ENCODE data around the gene PCDHGB5. TPM values are rescaled to one million over a fixed set of nuclear protein-coding genes. Genes with fewer than 3 reads are reported as not detected.

PCDHGB5 gene
- total RNA-seq, 2 donors from 2014 or later, result 1.3 to 17.3 TPM

GRCh38 chr5:141369994-141370848 lies 27.5 kb upstream of the PCDHGB5 start, which contains the start of gene PCDHGB3:
Gene PCDHGB3 (plus strand): TSS chr5:141370242. CDS start chr5:141370395, 153 bp downstream.
- Histone ChIP-seq H3K4me3 (ENCODE audit: low read length) (no peak within 1 kb of the TSS), H3K27ac (ENCODE audit: low read depth, low read length) (no peak within 1 kb of the TSS), H3K9ac (ENCODE audit: extremely low read depth, low read length, poor library complexity, severe bottlenecking) (no peak within 1 kb of the TSS), H3K36me3 (ENCODE audit: control insufficient read depth, insufficient read depth, low read length) (no peaks in the 10 kb centered on the region), H3K9me3 (ENCODE audit: control insufficient read depth, low read length) (peaks cover 51% of the 10 kb centered on the region), H3K4me1 (ENCODE audit: control insufficient read depth, insufficient read depth, low read length) (no peaks in the 10 kb centered on the region), H3K27me3 (ENCODE audit: control insufficient read depth, insufficient read depth, low read length, poor library complexity, severe bottlenecking) (no peaks in the 10 kb centered on the region)
- 94 to 95% methylated on average over 32 of the region's 32 CpGs for WGBS, 2 experiments (ENCODE audit: insufficient coverage in 1 of 2, insufficient read length in 1 of 2)
- no peak within 1 kb of the TSS for H3K27ac Mint-ChIP-seq
- peaks cover 44% of the 10 kb centered on the region for H3K36me3 Mint-ChIP-seq (ENCODE audit: low read depth)
- H3K4me3 Mint-ChIP-seq, result peak within 1 kb of the TSS; percentile 40
- peaks cover 62% of the 10 kb centered on the region for H3K9me3 Mint-ChIP-seq
- TF ChIP-seq, protein P1, sequence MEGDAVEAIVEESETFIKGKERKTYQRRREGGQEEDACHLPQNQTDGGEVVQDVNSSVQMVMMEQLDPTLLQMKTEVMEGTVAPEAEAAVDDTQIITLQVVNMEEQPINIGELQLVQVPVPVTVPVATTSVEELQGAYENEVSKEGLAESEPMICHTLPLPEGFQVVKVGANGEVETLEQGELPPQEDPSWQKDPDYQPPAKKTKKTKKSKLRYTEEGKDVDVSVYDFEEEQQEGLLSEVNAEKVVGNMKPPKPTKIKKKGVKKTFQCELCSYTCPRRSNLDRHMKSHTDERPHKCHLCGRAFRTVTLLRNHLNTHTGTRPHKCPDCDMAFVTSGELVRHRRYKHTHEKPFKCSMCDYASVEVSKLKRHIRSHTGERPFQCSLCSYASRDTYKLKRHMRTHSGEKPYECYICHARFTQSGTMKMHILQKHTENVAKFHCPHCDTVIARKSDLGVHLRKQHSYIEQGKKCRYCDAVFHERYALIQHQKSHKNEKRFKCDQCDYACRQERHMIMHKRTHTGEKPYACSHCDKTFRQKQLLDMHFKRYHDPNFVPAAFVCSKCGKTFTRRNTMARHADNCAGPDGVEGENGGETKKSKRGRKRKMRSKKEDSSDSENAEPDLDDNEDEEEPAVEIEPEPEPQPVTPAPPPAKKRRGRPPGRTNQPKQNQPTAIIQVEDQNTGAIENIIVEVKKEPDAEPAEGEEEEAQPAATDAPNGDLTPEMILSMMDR (conservative IDR thresholded peaks at IDR 0.05), result peak; percentile 63
- H3K27me3 Mint-ChIP-seq (ENCODE audit: insufficient read depth), result no peaks in the 10 kb centered on the region
- no peak for DNase-seq
- H3K4me1 Mint-ChIP-seq, result no peaks in the 10 kb centered on the region

- no peak overlapping the region for H3K4me3 ChIP-seq (ENCODE audit: low read length)
- H3K9ac ChIP-seq (ENCODE audit: extremely low read depth, low read length, poor library complexity, severe bottlenecking), result no peak overlapping the region
- Mint-ChIP-seq H3K36me3 (ENCODE audit: low read depth) (peaks cover 43% of the 10 kb centered on the region), H3K9me3 (peaks cover 59% of the 10 kb centered on the region), H3K27me3 (ENCODE audit: insufficient read depth) (no peaks in the 10 kb centered on the region), H3K4me3 (no peak overlapping the region), H3K27ac (no peak overlapping the region), H3K4me1 (no peaks in the 10 kb centered on the region)
- TF ChIP-seq, protein P1 (conservative IDR thresholded peaks at IDR 0.05), result no peak
- H3K4me1 ChIP-seq (ENCODE audit: control insufficient read depth, insufficient read depth, low read length), result no peaks in the 10 kb centered on the region
- no peaks in the 10 kb centered on the region for H3K27me3 ChIP-seq (ENCODE audit: control insufficient read depth, insufficient read depth, low read length, poor library complexity, severe bottlenecking)
- H3K27ac ChIP-seq (ENCODE audit: low read depth, low read length), result no peak overlapping the region
- peaks cover 40% of the 10 kb centered on the region for H3K9me3 ChIP-seq (ENCODE audit: control insufficient read depth, low read length)
- H3K36me3 ChIP-seq (ENCODE audit: control insufficient read depth, insufficient read depth, low read length), result no peaks in the 10 kb centered on the region
- no peak for DNase-seq
- 95 to 96% methylated on average over 58 to 69 of the region's 69 CpGs for WGBS, 2 experiments (ENCODE audit: insufficient coverage in 1 of 2, insufficient read length in 1 of 2)
Observed at GRCh38 chr5:141371572-141372475, 25.9 kb upstream of the PCDHGB5 start.

DNA sequence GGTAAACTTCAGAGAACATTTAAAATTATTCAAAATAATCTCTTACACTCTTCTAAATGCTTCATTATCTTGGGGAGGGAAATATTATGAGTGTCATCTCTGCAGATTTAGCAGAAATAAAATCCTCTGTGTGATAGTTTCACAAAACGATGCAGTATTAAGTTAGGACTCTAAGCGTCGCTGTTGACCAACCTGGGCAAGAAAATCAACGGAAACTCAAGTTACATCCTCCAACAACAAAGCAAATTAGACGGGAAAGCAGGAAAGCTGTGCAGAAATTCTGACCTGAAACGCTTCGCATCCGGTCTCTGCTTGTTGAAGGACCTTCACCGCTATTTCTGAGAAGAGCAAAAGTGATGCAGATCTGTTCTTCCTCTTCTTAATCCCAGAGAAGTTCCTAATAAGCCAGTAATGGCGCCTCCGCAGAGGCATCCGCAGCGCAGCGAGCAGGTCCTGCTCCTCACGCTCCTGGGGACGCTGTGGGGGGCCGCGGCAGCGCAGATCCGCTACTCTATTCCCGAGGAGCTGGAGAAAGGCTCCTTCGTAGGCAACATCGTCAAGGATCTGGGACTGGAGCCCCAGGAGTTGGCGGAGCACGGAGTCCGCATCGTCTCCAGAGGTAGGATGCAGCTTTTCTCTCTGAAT lies 24.0 kb upstream of the PCDHGB5 start, which contains the start of gene PCDHGA6:
TSS of gene PCDHGA6 (plus strand) at position 219 of the 645 bp plus-strand sequence. CDS start at position 412, 193 bp downstream.
- Histone ChIP-seq H3K27ac (ENCODE audit: low read depth, low read length) (no peak within 1 kb of the TSS), H3K4me3 (ENCODE audit: low read length) (no peak within 1 kb of the TSS), H3K36me3 (ENCODE audit: control insufficient read depth, insufficient read depth, low read length) (no peaks in the 10 kb centered on the region), H3K9ac (ENCODE audit: extremely low read depth, low read length, poor library complexity, severe bottlenecking) (no peak within 1 kb of the TSS), H3K4me1 (ENCODE audit: control insufficient read depth, insufficient read depth, low read length) (no peaks in the 10 kb centered on the region), H3K9me3 (ENCODE audit: control insufficient read depth, low read length) (peaks cover 52% of the 10 kb centered on the region), H3K27me3 (ENCODE audit: control insufficient read depth, insufficient read depth, low read length, poor library complexity, severe bottlenecking) (no peaks in the 10 kb centered on the region)
- Mint-ChIP-seq H3K4me3 (peak within 1 kb of the TSS; percentile 26), H3K4me1 (no peaks in the 10 kb centered on the region), H3K27me3 (ENCODE audit: insufficient read depth) (no peaks in the 10 kb centered on the region), H3K27ac (no peak within 1 kb of the TSS), H3K9me3 (peaks cover 61% of the 10 kb centered on the region), H3K36me3 (ENCODE audit: low read depth) (peaks cover 48% of the 10 kb centered on the region)
- no peak for DNase-seq
- 93 to 96% methylated on average over 26 to 27 of the region's 27 CpGs for WGBS, 2 experiments (ENCODE audit: insufficient coverage in 1 of 2, insufficient read length in 1 of 2)
- TF ChIP-seq, protein P1 (conservative IDR thresholded peaks at IDR 0.05), result peak; percentile 39

Data from endodermal cell (in vitro differentiated cells).